Left renal cortex interstitium (tissue), 4 donors: ENCODE data around the gene TNNI3K. TPM values are rescaled to one million over a fixed set of nuclear protein-coding genes. Genes with fewer than 3 reads are reported as not detected.
A peak's percentile ranks its signal among the peaks of the same experiment; 100 is the strongest.

Experiments
- DNase-seq, 4 donors: peaks; one replicate each; pipeline ENCODE4 v3.0.0-alpha.2; 2013; ENCODE audit warnings: low read depth in 4 of 4, low spot score in 2 of 4, missing footprints in 1 of 4
- polyA plus RNA-seq, 4 donors: library from polyadenylated mRNA; unstranded; fragments of 120-200 nt; gene quantifications; one replicate each; pipeline ENCODE4 v1.2.1, GENCODE V29; 2013; ENCODE audit not compliant: insufficient read length in 4 of 4

TNNI3K gene
- polyA plus RNA-seq, 4 donors = 0.68 to 2.2 (median 1.7) TPM

DNA sequence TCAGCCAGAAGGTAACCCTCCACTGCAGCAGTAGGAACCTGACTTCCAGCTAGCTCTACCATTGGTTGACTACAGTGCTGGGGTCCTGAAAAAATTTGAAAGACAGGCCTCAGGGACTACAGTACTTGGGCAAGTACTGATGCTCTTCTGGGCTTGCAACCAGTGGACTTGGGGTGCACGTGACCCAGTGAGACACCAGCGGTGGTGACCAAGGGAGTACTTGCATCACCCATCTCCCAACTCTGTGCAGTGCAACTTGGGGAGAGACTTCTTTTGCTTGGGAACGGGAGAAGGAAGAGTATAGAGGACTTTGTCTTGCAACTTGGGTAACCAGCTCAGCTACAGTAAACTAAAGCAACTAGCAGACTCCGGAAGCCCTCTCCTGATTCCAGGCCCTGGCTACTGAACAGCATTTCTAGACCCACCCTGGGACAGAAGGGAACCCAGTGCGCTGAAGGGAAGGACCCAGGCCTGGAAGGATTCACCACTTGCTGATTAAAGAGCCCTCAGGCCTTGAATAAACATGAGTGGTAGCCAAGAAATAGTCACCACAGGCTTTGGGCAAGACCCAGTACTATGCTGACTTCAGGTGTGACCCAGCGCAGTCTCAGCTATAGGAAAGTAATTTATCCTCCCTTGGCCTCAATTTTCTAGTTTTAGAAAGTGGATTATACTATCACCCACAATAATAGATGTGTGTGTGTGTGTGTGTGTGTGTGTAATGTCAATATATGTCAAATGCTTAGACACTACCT lies 45.6 kb downstream of the TNNI3K start:
- no peak for DNase-seq

DNA sequence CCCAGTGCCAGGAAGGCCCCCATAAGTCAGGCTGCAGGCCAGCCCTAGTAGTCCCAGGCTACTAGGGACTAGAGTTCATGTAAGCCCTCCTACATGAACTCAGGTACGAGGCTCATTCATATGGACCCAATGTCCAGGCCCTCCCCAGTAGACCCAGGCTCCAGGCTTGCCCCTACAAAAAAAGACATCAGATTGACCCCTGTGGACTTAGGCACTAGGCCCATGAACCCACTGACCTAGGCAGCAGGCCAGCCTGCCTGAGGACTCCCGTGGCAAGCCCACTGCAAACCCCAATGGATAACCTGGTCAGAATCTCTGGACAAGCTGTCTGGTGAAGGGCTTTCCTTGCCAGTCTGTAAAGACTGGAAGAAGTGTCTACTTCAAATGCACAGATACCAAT lies 51.2 kb downstream of the TNNI3K start:
- no peak for DNase-seq

- DNase-seq = no peak
Measured at GRCh38 chr1:74314438-74314837, 79.3 kb downstream of the TNNI3K start.

- no peak for DNase-seq
Measured at GRCh38 chr1:74316302-74316701, 81.1 kb downstream of the TNNI3K start.

- no peak for DNase-seq
Measured at GRCh38 chr1:74317663-74318062, 82.5 kb downstream of the TNNI3K start.

GRCh38 chr1:74323937-74324473 lies 88.8 kb downstream of the TNNI3K start:
- no peak for DNase-seq

GRCh38 chr1:74324684-74325448 lies 89.7 kb downstream of the TNNI3K start:
- DNase-seq = no peak

DNA sequence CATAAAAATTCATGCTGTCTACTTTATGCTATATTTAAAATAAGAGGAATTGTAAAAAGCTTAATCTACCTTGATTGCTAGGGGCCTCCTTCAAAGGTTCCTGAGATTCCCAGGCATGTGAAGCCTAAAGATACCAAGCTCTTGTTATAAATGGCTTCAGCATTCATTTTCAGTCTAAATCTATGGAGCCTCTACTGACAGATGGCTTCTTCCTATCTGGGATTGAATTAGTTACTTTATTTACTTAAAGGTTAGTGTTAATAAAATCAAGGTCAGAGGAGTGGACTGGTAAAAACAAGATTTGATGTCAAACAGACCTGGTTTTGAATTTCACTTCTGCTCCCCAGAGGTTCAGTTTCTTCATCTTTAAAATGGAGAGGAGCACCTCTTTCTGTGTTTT lies 93.7 kb downstream of the TNNI3K start:
- no peak for DNase-seq

DNA sequence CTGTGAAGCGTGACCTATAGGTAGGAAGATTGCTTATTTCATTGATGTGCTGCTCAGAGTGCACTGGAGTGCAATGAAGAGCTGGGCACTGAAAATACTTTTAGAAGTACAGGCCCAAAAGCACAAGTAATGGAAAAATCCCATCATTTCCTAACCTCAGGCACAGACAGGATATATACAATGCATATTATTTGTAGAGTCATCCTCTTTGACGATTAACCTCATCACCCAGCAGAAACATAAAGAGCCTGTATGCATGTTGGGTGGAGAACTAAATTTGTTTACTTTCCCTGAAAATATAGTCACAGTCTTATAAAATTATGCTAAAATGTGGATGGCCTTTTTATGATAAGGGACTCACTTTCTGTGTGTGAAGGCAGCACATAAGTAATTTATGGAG lies 98.1 kb downstream of the TNNI3K start:
- DNase-seq = no peak

- no peak for DNase-seq
Measured at GRCh38 chr1:74334147-74334546, 99.0 kb downstream of the TNNI3K start.

GRCh38 chr1:74340656-74341055 lies 105.5 kb downstream of the TNNI3K start:
- DNase-seq = no peak

DNA sequence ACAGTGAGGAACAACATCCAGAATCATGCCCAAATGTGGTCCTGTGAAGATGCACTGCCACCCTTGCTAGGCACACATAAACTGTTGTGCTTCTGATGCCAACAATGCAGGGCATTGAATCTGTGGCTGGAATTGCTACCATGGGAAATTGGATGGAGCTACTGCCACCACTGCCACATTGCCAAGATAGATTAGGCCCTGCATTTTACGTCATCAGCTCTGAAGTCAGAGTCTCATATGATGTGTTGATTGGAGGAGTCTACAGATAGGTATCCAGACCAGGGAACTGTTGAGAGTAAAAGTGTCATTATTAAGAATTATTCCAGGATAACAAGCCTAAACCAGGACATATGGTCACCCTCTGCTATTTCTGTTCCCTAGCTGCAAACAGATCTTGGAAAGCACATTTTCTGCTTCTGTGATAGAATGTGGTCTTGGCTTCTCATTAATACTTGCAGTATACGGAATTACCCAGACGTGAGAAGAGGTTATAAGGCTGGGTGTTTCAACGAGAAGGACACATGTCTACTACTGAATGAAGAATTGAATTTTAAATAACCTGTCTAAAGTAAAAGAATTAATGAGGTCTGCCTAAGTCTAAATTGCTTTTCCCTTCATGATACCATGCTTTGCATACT lies 106.6 kb downstream of the TNNI3K start:
- DNase-seq = no peak

DNA sequence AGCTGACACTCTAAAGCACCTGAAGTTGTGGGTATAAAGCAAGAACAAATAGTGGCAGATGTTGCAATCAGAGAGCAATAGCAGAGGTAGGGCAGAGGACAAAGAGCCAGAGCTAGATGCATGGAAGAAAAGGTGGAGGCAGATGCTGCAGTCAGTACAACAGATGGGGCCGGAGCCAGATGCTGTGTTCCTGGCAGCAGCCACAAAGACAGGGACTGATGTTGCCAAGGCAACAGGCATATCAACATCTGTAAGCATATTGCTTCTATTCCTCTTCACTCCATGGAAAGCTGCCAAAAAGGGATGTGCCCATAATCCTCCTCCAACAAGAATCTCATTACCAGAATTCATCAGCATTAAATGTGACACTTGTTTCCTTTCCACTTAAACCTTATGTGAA lies 108.0 kb downstream of the TNNI3K start:
- peak; percentile 7 to 57 (median 42) for DNase-seq

GRCh38 chr1:74344387-74344786 lies 109.2 kb downstream of the TNNI3K start:
- DNase-seq = no peak

GRCh38 chr1:74356493-74356892 lies 121.3 kb downstream of the TNNI3K start:
- no peak for DNase-seq

DNA sequence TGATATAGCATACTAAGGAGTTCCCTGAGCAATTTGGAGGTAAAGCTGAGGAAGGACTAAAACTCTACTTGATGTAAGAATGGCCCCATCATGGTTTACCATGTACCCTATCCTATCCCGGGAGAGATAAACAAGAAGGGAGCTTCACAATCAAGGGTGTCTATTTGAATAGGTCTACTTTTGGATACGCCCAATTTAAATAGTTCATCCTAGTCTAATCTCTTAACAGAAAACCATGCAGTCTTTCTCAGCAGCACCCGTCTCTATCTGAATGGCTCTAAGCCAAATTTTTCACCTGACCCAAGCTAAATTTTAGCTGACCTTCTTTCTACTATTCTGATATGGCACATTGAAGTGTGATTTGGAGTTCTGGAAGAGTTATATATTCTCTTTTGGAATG lies 122.0 kb downstream of the TNNI3K start:
- no peak for DNase-seq

DNA sequence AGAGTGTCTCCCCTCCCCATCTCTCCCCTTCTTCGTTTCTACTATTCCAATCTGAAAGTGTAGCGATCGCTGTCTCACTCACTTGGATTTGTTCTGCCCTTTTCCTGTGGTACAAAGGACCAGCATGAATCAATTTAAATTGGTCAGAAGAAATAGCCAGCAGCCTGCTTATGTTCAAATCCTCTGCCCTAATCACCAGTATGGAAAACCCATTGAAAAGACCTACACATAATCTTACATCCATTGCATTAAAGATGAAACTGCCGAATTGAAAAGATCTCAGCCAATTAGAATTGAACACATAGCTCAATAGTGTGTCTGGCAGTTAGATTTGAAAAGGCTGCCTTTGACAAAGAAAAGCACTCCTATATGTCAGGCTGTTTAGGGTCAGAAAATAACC lies 122.6 kb downstream of the TNNI3K start:
- DNase-seq = no peak

DNA sequence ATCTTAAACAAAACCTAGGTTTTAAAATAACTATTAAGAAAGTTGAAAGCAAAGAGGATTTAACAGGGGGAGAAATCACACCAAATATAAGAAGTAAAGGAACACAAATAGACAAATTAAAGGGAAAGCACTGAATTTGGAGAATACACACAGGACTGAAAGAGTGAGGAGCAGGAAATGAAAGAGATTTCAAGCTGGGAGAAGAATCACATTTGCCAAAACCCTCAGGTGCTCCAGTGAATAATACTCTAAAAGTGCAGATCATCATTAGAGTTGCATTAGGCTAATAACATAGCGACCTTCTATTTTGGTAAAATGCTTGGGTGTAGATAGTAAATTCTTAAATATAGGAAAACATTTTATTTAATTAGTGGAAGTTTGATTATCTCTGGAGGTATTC lies 127.5 kb downstream of the TNNI3K start:
- no peak for DNase-seq

DNA sequence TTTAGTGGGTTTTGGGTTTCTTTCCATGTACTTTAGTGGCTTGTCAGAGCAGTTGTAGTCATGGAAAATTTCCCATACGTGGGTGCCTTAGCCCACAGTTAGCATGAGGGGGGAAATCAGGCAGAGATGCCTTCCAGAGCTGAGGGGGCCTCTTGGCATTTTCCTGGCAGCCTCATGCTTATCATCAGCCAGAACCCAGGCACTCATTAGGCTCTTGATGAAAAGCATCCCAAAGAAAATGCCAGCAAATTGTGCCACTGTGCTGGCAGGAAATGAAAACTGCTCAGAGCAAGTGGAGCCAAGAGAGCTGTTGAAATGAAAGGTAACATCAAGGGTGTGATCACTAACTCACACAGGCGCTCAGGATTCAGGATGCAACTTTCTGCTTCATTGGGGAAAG lies 128.0 kb downstream of the TNNI3K start:
- DNase-seq = no peak

GRCh38 chr1:74367175-74367813 lies 132.1 kb downstream of the TNNI3K start:
- no peak for DNase-seq

DNA sequence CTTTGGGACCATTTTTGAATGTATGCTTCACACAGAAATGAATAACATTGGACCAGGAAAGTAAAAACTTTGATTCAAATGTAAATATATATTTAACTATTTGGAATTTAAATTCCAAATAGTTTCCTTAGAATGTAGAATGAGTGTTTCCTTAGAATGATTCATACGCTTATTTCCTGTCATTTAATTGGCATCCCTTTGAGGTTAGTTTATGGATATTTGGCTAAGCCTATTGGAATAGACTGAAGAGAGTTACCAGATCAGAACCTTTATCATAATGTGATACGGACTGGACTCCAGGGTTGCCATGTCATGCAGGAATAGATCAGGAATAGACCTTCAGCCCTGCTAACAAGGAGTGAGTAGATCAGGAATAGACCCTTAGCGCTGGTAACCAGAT lies 133.1 kb downstream of the TNNI3K start:
- DNase-seq = no peak
